HepG2 (cell line): ENCODE results near the gene TKFC. TPM values are rescaled to one million over a fixed set of nuclear protein-coding genes. Genes with fewer than 3 reads are reported as not detected.

Source experiments
- EZH2 ChIP-seq: conservative IDR thresholded peaks from 2 replicates; pipeline ENCODE4 v1.6.1; 2012; ENCODE audit warnings: mild to moderate bottlenecking, low read depth, low read length, moderate library complexity
- FLYWCH1 ChIP-seq: sonication (generic); formaldehyde crosslinking; IDR thresholded peaks from 2 replicates; pipeline ENCODE4 v1.8.1; 2023; ENCODE audit warnings: mild to moderate bottlenecking, missing genetic modification reagents
- GABPA ChIP-seq, 2 experiments: IDR thresholded peaks; 2 replicates each; pipeline ENCODE4 v1.6.1; 2011 to 2016; ENCODE audit warnings: low read depth in 2 of 2, low read length in 1 of 2, missing biosample characterization in 1 of 2, missing genetic modification characterization in 1 of 2
- SAFB2 ChIP-seq: sonication (generic); formaldehyde crosslinking; IDR thresholded peaks from 2 replicates; pipeline ENCODE4 v1.5.1; 2020; ENCODE audit warnings: missing genetic modification reagents, low read depth, mild to moderate bottlenecking, borderline replicate concordance
- ZBTB42 ChIP-seq: sonication (generic); formaldehyde crosslinking; IDR thresholded peaks from 2 replicates; pipeline ENCODE4 v1.5.0; 2020; ENCODE audit warnings: mild to moderate bottlenecking, missing genetic modification reagents
- ZFY ChIP-seq: sonication (generic); formaldehyde crosslinking; IDR thresholded peaks from 2 replicates; pipeline ENCODE4 v1.4.0; 2020; ENCODE audit warnings: missing genetic modification reagents
- ZNF878 ChIP-seq: sonication (generic); formaldehyde crosslinking; IDR thresholded peaks from 2 replicates; pipeline ENCODE4 v1.8.1; 2023; ENCODE audit warnings: mild to moderate bottlenecking, missing genetic modification reagents, moderate library complexity
- polyA plus RNA-seq, 8 experiments: library from polyadenylated mRNA; depleted of rRNA in 3 of 8; stranded (reverse) in 7 of 8; unstranded in 1 of 8; fragments of >200 nt; fragmentation: Illumina TruSeq in 4 of 8; extraction: Trizol in 4 of 8; gene quantifications; 2 replicates each; pipeline versions ENCODE4 v1.2.1 to v1.2.3, GENCODE V29; 2011 to 2016; ENCODE audit warnings: low read depth in 4 of 8, missing spikeins in 1 of 8, mixed read lengths in 1 of 8; ENCODE audit not compliant: insufficient read depth in 1 of 8
- total RNA-seq, 5 experiments: library from RNA; depleted of rRNA; stranded (reverse); fragments of >200 nt; fragmentation: Illumina TruSeq; extraction: Trizol; gene quantifications; 2 replicates each; pipeline ENCODE4 v1.2.3, GENCODE V29; 2016; ENCODE audit warnings: low read depth in 1 of 5
- TF ChIP-seq, protein P1 (sequence below): sonication (generic); formaldehyde crosslinking; IDR thresholded peaks from 2 replicates; pipeline ENCODE4 v1.5.1; 2020; ENCODE audit warnings: missing genetic modification reagents, mild to moderate bottlenecking, borderline replicate concordance
- TF ChIP-seq, protein P2 (sequence below): IDR thresholded peaks from 2 replicates; pipeline ENCODE4 v1.6.1; 2016; ENCODE audit warnings: missing biosample characterization, missing genetic modification reagents, low read depth
- TF ChIP-seq, protein P3 (sequence below): sonication (generic); formaldehyde crosslinking; conservative IDR thresholded peaks from 2 replicates; pipeline ENCODE4 v1.4.0; 2020; ENCODE audit warnings: missing genetic modification reagents

The TKFC gene
- total and polyA plus RNA-seq, 2 of the 13 experiments (the other 11 are each of a cell fraction or from before 2014, with no cell fraction given) = 147 to 197 TPM

- TF ChIP-seq, protein P1, sequence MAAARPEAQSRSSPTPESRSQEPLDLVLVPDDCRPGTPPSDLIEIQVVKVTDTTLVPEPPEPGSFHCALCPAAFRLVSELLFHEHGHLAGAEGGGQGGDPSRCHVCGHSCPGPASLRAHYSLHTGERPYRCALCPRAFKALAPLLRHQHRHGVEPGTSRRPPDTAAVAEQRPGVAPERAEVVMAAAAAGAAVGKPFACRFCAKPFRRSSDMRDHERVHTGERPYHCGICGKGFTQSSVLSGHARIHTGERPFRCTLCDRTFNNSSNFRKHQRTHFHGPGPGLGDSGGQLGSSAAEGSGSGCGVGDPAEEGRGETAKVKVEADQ (CRISPR knock-in tag) = no peak
- TF ChIP-seq, protein P2, sequence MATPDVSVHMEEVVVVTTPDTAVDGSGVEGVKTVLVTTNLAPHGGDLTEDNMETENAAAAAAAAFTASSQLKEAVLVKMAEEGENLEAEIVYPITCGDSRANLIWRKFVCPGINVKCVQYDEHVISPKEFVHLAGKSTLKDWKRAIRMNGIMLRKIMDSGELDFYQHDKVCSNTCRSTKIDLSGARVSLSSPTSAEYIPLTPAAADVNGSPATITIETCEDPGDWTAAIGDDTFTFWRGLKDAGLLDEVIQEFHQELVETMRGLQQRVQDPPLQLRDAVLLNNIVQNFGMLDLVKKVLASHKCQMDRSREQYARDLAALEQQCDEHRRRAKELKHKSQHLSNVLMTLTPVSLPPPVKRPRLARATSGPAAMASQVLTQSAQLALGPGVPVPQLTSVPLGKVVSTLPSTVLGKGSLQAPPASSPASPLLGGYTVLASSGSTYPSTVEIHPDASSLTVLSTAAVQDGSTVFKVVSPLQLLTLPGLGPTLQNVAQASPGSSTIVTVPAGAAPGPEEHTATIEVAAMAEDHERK (CRISPR knock-in tag) = no peak
- TF ChIP-seq ZFY (CRISPR knock-in tag) (0 out of 2 replicates have a peak, but pooled peaks have one; percentile 10), EZH2 (no peak), ZNF878 (no peak), ZBTB42 (no peak), SAFB2 (CRISPR knock-in tag) (no peak), GABPA (IDR thresholded peaks at IDR 0.05; ENCODE audit: low read depth, low read length) (no peak), GABPA (CRISPR knock-in tag; IDR thresholded peaks at IDR 0.05; ENCODE audit: low read depth) (no peak), FLYWCH1 (CRISPR knock-in tag) (no peak)
- TF ChIP-seq, protein P3, sequence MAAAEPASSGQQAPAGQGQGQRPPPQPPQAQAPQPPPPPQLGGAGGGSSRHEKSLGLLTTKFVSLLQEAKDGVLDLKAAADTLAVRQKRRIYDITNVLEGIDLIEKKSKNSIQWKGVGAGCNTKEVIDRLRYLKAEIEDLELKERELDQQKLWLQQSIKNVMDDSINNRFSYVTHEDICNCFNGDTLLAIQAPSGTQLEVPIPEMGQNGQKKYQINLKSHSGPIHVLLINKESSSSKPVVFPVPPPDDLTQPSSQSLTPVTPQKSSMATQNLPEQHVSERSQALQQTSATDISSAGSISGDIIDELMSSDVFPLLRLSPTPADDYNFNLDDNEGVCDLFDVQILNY (CRISPR knock-in tag) = no peak
Observed at GRCh38 chr11:61335355-61335710, 2.3 kb downstream of the TKFC start (continued).
